CD4-positive, alpha-beta T cell treated with Interleukin-1 beta for 1 hour (primary cell): Measurements from ENCODE around the gene CCDC88B.

Experiments used
- DNase-seq, 2 donors: peaks; one replicate each; pipeline ENCODE4 v3.0.0-alpha.2; 2020 to 2022

CCDC88B gene

GRCh38 chr11:64384028-64384737 is 44.2 kb downstream of the CCDC88B start:
- no peak for DNase-seq

GRCh38 chr11:64384981-64385944 is 45.3 kb downstream of the CCDC88B start:
- DNase-seq = peak in 1 of 2 donors; percentile 42

- DNase-seq = peak in 1 of 2 donors; percentile 26
Observed at GRCh38 chr11:64385945-64386704, 46.1 kb downstream of the CCDC88B start.

- no peak for DNase-seq
Observed at GRCh38 chr11:64387916-64388315, 47.9 kb downstream of the CCDC88B start.

GRCh38 chr11:64388894-64389293 is 48.9 kb downstream of the CCDC88B start:
- no peak for DNase-seq

- no peak for DNase-seq
Observed at GRCh38 chr11:64389851-64390250, 49.8 kb downstream of the CCDC88B start.

- DNase-seq = no peak
Observed at GRCh38 chr11:64390558-64390957, 50.6 kb downstream of the CCDC88B start.

GRCh38 chr11:64391839-64392238 is 51.8 kb downstream of the CCDC88B start:
- no peak for DNase-seq

GRCh38 chr11:64395545-64396078 is 55.6 kb downstream of the CCDC88B start:
- DNase-seq = peak in 1 of 2 donors; percentile 27

- no peak for DNase-seq
Observed at GRCh38 chr11:64396079-64396591, 56.1 kb downstream of the CCDC88B start.

GRCh38 chr11:64400102-64400501 is 60.1 kb downstream of the CCDC88B start:
- peak in 1 of 2 donors; percentile 51 for DNase-seq

- no peak for DNase-seq
Observed at GRCh38 chr11:64400667-64401066, 60.7 kb downstream of the CCDC88B start.

GRCh38 chr11:64401775-64402174 is 61.8 kb downstream of the CCDC88B start:
- DNase-seq = no peak

- no peak for DNase-seq
Observed at GRCh38 chr11:64403106-64403505, 63.1 kb downstream of the CCDC88B start.

GRCh38 chr11:64406221-64406946 is 66.4 kb downstream of the CCDC88B start:
- DNase-seq = no peak
